ENCODE results near the gene PREX1.
A peak's percentile ranks its signal among the peaks of the same experiment; 100 is the strongest.

The PREX1 gene

GRCh38 chr20:48582673-48582985 is 245.2 kb downstream of the PREX1 start:
- DNase-seq (ENCODE audit: low read depth) = no peak

- no peak for DNase-seq (ENCODE audit: low read depth)
These were observed 246.6 kb downstream of the PREX1 start for GRCh38 chr20:48581167-48581566.

- no peak for DNase-seq (ENCODE audit: low read depth)
These were observed 249.3 kb downstream of the PREX1 start for GRCh38 chr20:48578397-48579098.

GRCh38 chr20:48577557-48577956 is 250.2 kb downstream of the PREX1 start:
- no peak for DNase-seq (ENCODE audit: low read depth)

- DNase-seq (ENCODE audit: low read depth) = peak; percentile 58
These were observed 253.4 kb downstream of the PREX1 start for GRCh38 chr20:48574383-48574782.

Data from HS-5 (cell line).